ENCODE data around the gene SPATA18.

Gene SPATA18

DNA sequence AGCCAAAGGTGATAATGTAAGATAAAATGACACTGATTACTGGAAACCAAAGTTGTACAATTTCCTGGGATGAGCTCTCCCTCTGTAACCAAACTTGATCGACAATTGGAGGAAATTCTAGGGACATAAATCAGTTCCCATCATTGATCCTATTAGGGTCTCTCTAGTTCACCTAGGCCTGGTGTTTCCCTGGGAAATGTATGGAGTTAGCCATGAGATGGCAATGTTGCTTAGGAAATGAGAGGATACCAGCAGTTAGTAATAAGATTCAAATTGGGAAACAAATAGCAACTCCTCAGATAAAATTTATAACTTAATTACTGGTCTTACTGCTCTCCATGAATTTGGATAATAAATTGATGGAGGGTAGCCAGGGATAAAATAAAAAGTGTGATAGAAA is 52.2 kb downstream of the SPATA18 start:
- Histone ChIP-seq H3K4me3 (no peak overlapping the region), H3K27ac (no peak overlapping the region)
- TF ChIP-seq, protein P1, sequence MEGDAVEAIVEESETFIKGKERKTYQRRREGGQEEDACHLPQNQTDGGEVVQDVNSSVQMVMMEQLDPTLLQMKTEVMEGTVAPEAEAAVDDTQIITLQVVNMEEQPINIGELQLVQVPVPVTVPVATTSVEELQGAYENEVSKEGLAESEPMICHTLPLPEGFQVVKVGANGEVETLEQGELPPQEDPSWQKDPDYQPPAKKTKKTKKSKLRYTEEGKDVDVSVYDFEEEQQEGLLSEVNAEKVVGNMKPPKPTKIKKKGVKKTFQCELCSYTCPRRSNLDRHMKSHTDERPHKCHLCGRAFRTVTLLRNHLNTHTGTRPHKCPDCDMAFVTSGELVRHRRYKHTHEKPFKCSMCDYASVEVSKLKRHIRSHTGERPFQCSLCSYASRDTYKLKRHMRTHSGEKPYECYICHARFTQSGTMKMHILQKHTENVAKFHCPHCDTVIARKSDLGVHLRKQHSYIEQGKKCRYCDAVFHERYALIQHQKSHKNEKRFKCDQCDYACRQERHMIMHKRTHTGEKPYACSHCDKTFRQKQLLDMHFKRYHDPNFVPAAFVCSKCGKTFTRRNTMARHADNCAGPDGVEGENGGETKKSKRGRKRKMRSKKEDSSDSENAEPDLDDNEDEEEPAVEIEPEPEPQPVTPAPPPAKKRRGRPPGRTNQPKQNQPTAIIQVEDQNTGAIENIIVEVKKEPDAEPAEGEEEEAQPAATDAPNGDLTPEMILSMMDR (IDR thresholded peaks at IDR 0.05), result no peak
- no peak for DNase-seq (ENCODE audit: low spot score)

DNA sequence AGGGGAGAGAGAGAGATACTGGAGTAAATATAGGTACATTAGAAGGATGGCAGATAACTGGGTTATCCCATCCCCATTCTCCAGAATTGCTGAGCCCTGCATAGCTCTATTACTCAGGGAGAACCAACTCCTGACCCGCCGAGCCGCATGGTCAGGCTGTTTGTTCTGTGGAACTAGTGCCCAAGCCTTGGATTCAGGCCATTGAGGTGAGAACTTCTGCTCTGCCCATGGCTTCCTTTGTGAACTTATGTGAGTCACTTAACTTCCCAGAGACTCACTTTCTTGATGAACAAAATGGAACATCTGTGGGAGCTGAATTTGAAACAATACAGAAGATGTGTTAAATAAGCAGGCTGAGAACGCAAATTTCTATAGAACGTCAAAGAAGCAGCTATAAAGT is 54.2 kb downstream of the SPATA18 start:
- DNase-seq (ENCODE audit: low spot score), result no peak
- Histone ChIP-seq H3K4me3 (no peak overlapping the region), H3K27ac (no peak overlapping the region)
- TF ChIP-seq, protein P1 (IDR thresholded peaks at IDR 0.05), result no peak

DNA sequence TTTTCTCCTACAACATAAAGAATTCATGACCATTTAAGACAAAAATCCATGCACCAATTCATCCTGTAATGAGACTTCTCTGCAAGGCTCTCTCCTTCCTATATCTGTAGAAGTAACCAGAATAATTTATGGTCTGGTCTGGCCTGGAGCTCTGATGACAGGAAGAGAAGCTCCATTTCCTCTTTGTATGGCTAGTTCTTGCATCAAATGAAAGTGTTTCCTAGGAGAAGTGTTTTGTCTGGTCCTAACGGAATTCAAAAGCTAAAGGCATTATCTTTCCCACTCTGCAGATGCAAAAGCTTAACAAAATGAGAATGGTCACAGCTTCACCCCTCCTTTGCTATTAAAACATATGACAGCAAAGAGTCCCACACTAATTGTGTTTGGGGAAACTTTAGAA is 55.1 kb downstream of the SPATA18 start:
- TF ChIP-seq, protein P1 (IDR thresholded peaks at IDR 0.05), result no peak
- H3K27ac ChIP-seq, result no peak overlapping the region
- no peak for DNase-seq (ENCODE audit: low spot score)
- no peak overlapping the region for H3K4me3 ChIP-seq

DNA sequence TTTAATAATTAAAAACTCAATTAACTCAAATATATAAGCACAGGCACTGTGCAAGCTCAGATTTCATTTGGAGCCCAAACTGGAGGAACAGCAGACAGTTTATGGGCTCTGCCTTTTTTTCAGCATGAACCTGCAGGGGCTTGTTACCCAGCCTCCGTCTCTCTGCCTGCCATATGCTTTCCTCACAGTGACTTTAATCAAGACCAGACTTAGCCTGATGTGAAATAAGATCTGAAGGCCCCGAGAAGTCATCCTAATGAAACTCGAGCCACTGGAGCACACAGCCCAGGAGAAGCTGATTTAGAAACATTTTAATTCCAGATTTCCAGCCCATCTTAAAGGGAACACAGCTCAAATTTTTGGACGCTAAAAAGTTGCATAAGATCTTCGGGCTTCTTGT is 55.6 kb downstream of the SPATA18 start:
- H3K27ac ChIP-seq, result no peak overlapping the region
- H3K4me3 ChIP-seq, result no peak overlapping the region
- no peak for DNase-seq (ENCODE audit: low spot score)
- TF ChIP-seq, protein P1 (IDR thresholded peaks at IDR 0.05), result no peak

DNA sequence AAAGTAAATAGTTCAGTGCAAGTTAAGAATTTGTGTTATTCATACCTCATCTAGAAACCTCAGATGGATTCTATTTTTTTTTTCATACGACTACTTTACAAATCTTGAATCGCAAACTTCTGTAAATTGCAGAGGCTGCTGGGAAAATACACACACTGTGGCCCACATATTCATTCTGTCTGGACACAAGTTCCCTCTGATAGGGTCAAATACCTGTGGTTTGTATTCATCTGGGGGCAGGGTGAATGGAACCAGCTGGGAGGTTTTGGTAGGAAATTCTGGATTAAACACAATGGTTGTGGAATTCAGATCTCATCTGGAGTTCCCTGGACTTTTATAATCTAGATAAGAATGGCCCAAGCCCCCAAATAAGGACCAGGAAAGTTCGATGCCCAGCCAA is 56.2 kb downstream of the SPATA18 start:
- no peak overlapping the region for H3K27ac ChIP-seq

DNA sequence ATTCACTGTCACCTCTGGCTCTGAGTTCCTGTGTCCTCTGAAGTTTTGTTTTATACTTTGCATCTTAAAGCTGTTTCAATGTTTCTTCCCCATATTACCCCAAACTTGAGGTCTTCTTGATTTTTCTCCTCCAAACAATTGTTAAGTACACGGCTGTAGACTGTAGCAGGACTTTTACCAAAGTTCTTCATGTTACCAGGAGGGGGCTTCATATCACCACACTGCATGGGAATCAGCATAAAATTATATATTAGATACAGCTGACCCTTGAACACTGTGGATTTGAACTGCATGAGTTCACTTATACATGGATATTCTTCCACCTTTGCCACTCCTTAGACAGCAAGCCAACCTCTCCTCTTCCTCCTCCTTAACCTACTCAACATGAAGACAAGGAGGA is 56.6 kb downstream of the SPATA18 start:
- DNase-seq (ENCODE audit: low spot score), result no peak
- H3K27ac ChIP-seq, result no peak overlapping the region
- no peak overlapping the region for H3K4me3 ChIP-seq
- TF ChIP-seq, protein P1 (IDR thresholded peaks at IDR 0.05), result no peak

More for the DNA sequence above, 56.2 kb downstream of the SPATA18 start:
- H3K4me3 ChIP-seq, result no peak overlapping the region
- DNase-seq (ENCODE audit: low spot score), result no peak
- TF ChIP-seq, protein P1 (IDR thresholded peaks at IDR 0.05), result no peak

DNA sequence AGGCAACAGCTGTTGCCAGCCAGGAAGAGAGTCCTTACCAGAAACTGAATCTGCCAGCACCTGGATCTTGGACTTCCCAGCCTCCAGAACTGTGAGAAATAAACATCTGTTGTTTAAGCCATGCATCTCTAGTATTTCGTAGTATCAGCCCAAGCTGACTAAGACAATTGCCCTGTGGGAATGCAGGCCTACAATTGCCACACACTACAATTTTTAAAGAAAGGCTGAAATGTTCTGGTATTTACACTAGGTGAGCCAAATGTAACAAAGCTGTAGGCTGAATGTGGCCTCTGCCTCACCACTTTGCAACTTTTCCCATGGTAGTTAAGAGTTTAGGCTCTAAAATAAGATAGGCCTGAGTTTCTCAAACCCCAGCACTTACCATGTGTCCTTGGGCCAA is 59.1 kb downstream of the SPATA18 start:
- TF ChIP-seq, protein P1 (IDR thresholded peaks at IDR 0.05), result no peak
- Histone ChIP-seq H3K4me3 (no peak overlapping the region), H3K27ac (no peak overlapping the region)
- DNase-seq (ENCODE audit: low spot score), result no peak
